HG03565 (cell line): ENCODE measurements around the gene IL20RB.

Experiments used
- ATAC-seq: cut with Tn5 transposase; IDR thresholded peaks from one replicate; pipeline ENCODE4 v1.9.1; 2021; ENCODE audit warnings: mild to moderate bottlenecking, moderate library complexity; ENCODE audit not compliant: unreplicated experiment

Gene IL20RB

GRCh38 chr3:137026701-137027100, 68.9 kb downstream of the IL20RB start:
- ATAC-seq: no peak

- no peak for ATAC-seq
These were observed 74.8 kb downstream of the IL20RB start for GRCh38 chr3:137032465-137033120.

- no peak for ATAC-seq
These were observed 77.8 kb downstream of the IL20RB start for GRCh38 chr3:137035631-137036030.

GRCh38 chr3:137039570-137039969, 81.8 kb downstream of the IL20RB start:
- no peak for ATAC-seq

- ATAC-seq: no peak
These were observed 83.5 kb downstream of the IL20RB start for GRCh38 chr3:137041251-137041650.

GRCh38 chr3:137041686-137042085, 83.9 kb downstream of the IL20RB start:
- ATAC-seq: no peak

- no peak for ATAC-seq
These were observed 89.0 kb downstream of the IL20RB start for GRCh38 chr3:137046747-137047146.

- ATAC-seq: no peak
These were observed 89.5 kb downstream of the IL20RB start for GRCh38 chr3:137047240-137047639.

GRCh38 chr3:137050281-137050680, 92.5 kb downstream of the IL20RB start:
- ATAC-seq: no peak

GRCh38 chr3:137052298-137052697, 94.5 kb downstream of the IL20RB start:
- no peak for ATAC-seq
